Ascending aorta (tissue), 2 donors: Measurements from ENCODE around the gene PLCB1. TPM values are rescaled to one million over a fixed set of nuclear protein-coding genes. Genes with fewer than 3 reads are reported as not detected.

ENCODE experiments used
- DNase-seq, 2 donors: peaks; one replicate each; pipeline ENCODE4 v3.0.0-alpha.2; 2019; ENCODE audit warnings: low spot score in 2 of 2
- H3K27ac ChIP-seq, 2 donors: fragments of 200-600 bp; sonication (generic); one replicate each; pipeline ENCODE4 v1.5.1; 2016 to 2017; ENCODE audit warnings: mild to moderate bottlenecking in 1 of 2
- H3K27me3 ChIP-seq: fragments of 200-600 bp; sonication (generic); one replicate; pipeline ENCODE4 v1.5.1; 2017
- H3K36me3 ChIP-seq, 2 donors: fragments of 200-600 bp; sonication (generic); one replicate each; pipeline ENCODE4 v1.5.1; 2016
- H3K4me1 ChIP-seq, 2 donors: fragments of 200-600 bp; sonication (generic); one replicate each; pipeline ENCODE4 v1.5.1; 2016 to 2017; ENCODE audit warnings: mild to moderate bottlenecking in 1 of 2
- H3K4me3 ChIP-seq, 2 donors: fragments of 200-600 bp; sonication (generic); one replicate each; pipeline ENCODE4 v1.5.1; 2016 to 2017; ENCODE audit warnings: mild to moderate bottlenecking in 1 of 2
- H3K9me3 ChIP-seq, 2 donors: fragments of 200-600 bp; sonication (generic); one replicate each; pipeline ENCODE4 v1.5.1; 2016
- intact Hi-C: fragments of 100-400 bp; cut with DNase I; formaldehyde crosslinking; loops from one replicate; pipeline ENCODE4 v1.15.1; 2023
- total RNA-seq: library from RNA; depleted of rRNA; stranded (reverse); fragments of >200 nt; gene quantifications from one replicate; pipeline ENCODE4 v1.1.0, GENCODE V29; 2016
- TF ChIP-seq, protein P1 (sequence below), 3 experiments: fragments of 200-600 bp in 2 of 3; fragments of 450-650 bp in 1 of 3; sonication (generic) in 2 of 3; IDR thresholded peaks; one replicate each; pipeline ENCODE4 v1.5.1; 2016 to 2019; ENCODE audit warnings: antibody characterized with exemption in 3 of 3, mild to moderate bottlenecking in 1 of 3, moderate library complexity in 1 of 3

Gene PLCB1
- total RNA-seq, 1 donor from 2014 or later, result 22.9 TPM

DNA sequence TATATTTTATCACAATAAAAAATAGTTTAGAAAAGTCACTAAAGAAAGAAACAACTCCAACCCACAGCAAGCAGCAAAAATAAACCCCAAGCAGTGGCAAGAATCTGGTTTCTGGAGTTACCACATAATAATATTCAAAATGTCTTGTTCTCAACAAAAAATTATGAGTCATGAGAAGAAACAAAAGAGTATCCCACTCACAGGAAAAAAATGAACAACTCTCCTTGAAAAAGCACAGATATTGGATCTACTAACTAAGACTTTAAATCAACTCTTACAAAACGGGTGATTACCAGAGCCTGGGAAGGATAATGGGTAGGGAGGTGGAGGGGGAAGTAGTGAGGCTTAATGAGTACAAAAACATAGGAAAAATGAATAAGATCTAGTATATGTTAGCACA is 425.6 kb downstream of the PLCB1 start:
- H3K36me3 ChIP-seq, result no peaks in the 10 kb centered on the region
- no peaks in the 10 kb centered on the region for H3K9me3 ChIP-seq
- H3K27ac ChIP-seq, result no peak overlapping the region
- intact Hi-C loops, result no loop called here
- no peak for DNase-seq
- no peaks in the 10 kb centered on the region for H3K4me1 ChIP-seq
- H3K27me3 ChIP-seq, result no peaks in the 10 kb centered on the region
- H3K4me3 ChIP-seq, result no peak overlapping the region
- TF ChIP-seq, protein P1, sequence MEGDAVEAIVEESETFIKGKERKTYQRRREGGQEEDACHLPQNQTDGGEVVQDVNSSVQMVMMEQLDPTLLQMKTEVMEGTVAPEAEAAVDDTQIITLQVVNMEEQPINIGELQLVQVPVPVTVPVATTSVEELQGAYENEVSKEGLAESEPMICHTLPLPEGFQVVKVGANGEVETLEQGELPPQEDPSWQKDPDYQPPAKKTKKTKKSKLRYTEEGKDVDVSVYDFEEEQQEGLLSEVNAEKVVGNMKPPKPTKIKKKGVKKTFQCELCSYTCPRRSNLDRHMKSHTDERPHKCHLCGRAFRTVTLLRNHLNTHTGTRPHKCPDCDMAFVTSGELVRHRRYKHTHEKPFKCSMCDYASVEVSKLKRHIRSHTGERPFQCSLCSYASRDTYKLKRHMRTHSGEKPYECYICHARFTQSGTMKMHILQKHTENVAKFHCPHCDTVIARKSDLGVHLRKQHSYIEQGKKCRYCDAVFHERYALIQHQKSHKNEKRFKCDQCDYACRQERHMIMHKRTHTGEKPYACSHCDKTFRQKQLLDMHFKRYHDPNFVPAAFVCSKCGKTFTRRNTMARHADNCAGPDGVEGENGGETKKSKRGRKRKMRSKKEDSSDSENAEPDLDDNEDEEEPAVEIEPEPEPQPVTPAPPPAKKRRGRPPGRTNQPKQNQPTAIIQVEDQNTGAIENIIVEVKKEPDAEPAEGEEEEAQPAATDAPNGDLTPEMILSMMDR (IDR thresholded peaks at IDR 0.05), result no peak

DNA sequence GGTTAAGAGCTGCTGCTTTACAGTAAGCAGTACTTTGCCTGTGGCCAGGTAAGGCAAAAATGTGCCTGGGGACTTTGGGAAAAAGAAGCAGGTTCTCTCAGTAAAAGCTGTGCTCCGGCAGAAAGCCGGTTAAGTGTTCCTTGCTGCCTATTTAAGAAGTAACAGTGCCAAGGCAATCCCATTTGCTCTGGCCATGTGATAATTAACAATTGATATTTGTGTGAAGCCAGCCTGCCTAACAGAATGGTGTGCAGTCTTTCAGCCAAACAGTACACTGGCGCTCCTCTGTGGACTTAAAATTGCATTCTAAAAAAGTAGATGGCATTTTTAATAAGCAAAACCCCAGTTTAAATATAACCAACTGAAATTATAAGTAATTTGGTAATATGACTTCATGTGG is 430.3 kb downstream of the PLCB1 start:
- Histone ChIP-seq H3K36me3 (no peaks in the 10 kb centered on the region), H3K4me1 (no peaks in the 10 kb centered on the region), H3K4me3 (no peak overlapping the region), H3K27me3 (no peaks in the 10 kb centered on the region), H3K27ac (no peak overlapping the region), H3K9me3 (peaks cover 0 to 8% of the 10 kb centered on the region in 2 donors)
- no peak for DNase-seq
- intact Hi-C loops, result no loop called here
- TF ChIP-seq, protein P1 (IDR thresholded peaks at IDR 0.05), result no peak

DNA sequence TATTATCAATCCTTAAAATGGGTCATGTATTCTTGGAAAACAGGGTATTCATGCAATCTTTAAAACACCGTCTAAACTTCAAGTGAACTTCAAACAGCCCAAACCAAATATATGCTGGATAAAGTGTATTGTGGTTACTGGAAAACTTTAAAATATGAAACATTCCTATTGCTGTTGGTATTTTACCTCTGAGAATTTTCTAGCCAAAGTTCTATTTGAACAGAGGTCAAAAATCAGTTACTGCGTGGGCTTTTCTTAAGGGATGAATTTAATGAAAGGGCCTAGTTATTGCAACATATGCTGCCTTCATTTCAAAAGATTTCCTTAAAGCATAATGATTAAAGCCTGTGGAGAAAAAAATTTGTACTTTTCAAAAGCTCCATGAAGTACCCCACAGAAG is 436.0 kb downstream of the PLCB1 start:
- no peaks in the 10 kb centered on the region for H3K4me1 ChIP-seq
- no peak overlapping the region for H3K27ac ChIP-seq
- no peak for DNase-seq
- no peaks in the 10 kb centered on the region for H3K36me3 ChIP-seq
- no peaks in the 10 kb centered on the region for H3K27me3 ChIP-seq
- H3K4me3 ChIP-seq, result no peak overlapping the region
- H3K9me3 ChIP-seq, result peaks cover 0 to 8% of the 10 kb centered on the region in 2 donors
- TF ChIP-seq, protein P1 (IDR thresholded peaks at IDR 0.05), result no peak
- intact Hi-C loops, result no loop called here

DNA sequence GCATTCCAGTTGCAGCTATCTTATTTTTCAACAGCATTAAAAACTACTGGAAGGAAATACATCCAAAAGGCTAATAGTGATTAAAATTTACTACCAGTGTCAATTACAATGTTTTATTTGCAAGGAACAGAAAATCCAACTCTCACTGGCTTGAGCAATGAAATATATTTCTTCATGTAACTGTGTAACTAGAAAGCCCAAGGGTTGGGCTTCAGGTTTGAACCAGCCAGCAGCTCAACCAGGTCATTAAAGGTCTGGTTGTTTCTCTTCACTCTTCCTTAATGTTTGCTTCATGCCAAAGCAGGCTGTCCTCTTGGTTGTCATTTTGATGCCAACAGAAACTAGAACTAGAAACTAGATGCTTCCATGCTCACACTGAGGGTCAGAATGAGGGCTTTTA is 437.7 kb downstream of the PLCB1 start:
- Histone ChIP-seq H3K9me3 (no peaks in the 10 kb centered on the region), H3K27me3 (no peaks in the 10 kb centered on the region), H3K4me3 (no peak overlapping the region), H3K36me3 (no peaks in the 10 kb centered on the region), H3K27ac (no peak overlapping the region), H3K4me1 (no peaks in the 10 kb centered on the region)
- DNase-seq, result no peak
- intact Hi-C loops, result no loop called here
- TF ChIP-seq, protein P1 (IDR thresholded peaks at IDR 0.05), result no peak

DNA sequence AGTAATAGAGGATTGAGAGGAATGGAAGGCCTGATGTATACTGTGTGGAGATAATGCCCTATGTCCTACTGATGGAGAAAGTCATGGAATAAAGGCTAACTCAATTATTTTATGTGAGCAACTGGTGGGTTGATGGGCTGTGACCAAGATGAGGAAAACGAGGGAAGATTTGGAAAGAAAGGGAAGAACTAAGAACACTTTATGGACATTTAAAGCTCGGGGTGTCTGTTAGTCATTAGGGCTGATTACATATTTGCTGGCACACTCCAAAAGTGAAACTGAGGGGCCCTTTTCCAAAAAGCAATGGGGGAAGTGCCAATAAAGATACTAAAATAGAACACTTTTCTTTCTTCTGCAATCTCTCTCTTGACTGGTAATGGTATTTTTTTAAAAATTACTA is 439.5 kb downstream of the PLCB1 start:
- Histone ChIP-seq H3K4me1 (no peaks in the 10 kb centered on the region), H3K9me3 (no peaks in the 10 kb centered on the region), H3K4me3 (no peak overlapping the region), H3K27me3 (no peaks in the 10 kb centered on the region), H3K36me3 (no peaks in the 10 kb centered on the region), H3K27ac (no peak overlapping the region)
- DNase-seq, result no peak
- TF ChIP-seq, protein P1 (IDR thresholded peaks at IDR 0.05), result no peak
- intact Hi-C loops, result no loop called here

DNA sequence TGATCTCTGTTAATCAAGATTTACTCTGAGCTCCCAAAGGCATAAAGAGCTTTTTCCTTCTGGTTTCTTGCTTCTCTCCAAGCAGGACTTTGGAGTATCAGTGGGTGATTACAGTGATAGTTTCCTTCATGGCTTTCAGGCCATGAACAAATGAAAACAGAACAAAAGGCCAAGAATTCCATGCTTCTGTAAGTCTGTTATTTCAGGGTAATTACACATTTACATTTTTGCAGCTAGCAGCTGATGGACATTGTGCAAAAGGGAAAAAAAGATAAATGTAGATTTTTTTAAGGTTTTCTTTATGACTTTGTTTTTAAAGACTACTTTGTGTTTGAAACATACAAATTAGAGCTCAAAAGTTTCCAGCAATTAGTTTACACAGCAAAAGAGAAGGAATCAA is 441.6 kb downstream of the PLCB1 start:
- H3K36me3 ChIP-seq, result no peaks in the 10 kb centered on the region
- intact Hi-C loops, result no loop called here
- DNase-seq, result no peak
- H3K27ac ChIP-seq, result no peak overlapping the region
- no peaks in the 10 kb centered on the region for H3K9me3 ChIP-seq
- TF ChIP-seq, protein P1 (IDR thresholded peaks at IDR 0.05), result no peak
- no peaks in the 10 kb centered on the region for H3K27me3 ChIP-seq
- no peak overlapping the region for H3K4me3 ChIP-seq
- no peaks in the 10 kb centered on the region for H3K4me1 ChIP-seq
